GM21786 (cell line): ENCODE measurements around the gene APOBEC3F.
"Not testable (repeated sequence)": the region's sequence is repeated elsewhere in the genome, so short reads cannot be mapped to it uniquely, and the experiment has no call there.

ENCODE experiments used
- ATAC-seq: cut with Tn5 transposase; IDR thresholded peaks from one replicate; pipeline ENCODE4 v1.9.1; 2021; ENCODE audit not compliant: unreplicated experiment

APOBEC3F gene

DNA sequence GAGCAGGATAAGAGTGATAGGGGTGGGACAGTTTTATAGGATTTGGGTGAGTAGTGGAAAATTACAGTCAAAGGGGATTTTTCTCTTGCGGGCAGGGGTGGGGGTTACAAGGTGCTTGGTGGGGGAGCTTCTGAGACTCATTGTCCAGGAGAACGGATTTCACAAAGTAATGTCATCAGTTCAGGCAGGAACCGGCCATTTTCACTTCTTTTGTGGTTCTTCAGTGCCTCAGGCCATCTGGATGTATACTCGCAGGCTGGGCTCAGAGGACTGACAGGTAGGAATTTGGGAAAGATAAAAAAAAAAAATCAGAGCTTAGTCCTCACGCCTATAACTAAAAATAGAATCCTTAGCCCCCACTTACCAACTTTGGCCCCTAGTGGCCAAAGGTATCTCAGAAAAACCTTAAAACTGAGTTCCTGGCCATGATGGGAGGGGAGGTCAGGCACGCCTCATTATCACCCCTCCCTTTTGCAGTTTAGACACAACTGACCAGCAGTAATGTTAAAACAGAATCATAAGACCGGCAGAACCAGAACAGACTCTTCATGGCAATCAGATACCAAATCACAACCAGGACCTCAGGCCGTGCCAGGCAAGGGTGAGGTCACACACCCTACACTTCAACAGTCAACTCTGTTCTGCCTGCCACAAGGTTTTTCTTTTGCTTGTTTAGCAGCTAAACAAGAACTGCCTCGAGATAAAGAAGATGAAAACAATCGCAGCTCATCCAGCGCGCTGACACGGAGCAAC, 27.5 kb downstream of the APOBEC3F start:
- no peak for ATAC-seq

DNA sequence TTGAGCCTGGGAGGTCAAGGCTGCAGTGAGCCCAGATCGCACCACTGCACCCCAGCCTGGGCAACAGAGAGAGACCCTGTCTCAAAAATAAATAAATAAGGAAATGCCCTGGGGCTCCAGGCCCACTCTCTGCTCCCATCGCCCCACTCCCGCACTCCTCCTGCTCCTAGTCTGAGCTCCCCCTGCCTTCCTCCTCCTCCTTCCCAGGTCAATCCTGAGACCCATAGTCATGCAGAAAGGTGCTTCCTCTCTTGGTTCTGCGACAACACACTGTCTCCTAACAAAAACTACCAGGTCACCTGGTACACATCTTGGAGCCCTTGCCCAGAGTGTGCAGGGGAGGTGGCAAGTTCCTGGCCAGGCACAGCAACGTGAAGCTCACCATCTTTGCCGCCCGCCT, 29.5 kb downstream of the APOBEC3F start:
- no peak for ATAC-seq

DNA sequence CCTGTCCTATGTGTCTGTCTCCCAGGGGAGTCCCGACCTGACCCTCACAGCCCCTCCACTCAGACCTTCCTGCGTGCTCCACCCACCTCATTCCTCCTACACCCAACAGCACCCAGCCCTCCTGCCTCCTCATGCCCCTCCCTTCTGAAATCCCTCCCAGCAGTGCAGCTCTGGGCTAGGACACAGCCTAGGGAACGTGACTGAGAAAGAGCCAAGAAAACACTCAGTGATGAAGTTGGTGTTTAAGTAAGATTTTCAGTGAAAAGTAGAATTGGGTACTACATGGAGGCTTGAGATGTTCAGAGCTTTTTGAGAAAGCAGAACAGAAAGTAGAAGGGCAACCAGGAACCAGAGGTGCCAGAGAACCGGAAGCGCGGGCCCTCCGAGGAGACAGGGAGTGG, 31.9 kb downstream of the APOBEC3F start:
- ATAC-seq = not testable (repeated sequence)

DNA sequence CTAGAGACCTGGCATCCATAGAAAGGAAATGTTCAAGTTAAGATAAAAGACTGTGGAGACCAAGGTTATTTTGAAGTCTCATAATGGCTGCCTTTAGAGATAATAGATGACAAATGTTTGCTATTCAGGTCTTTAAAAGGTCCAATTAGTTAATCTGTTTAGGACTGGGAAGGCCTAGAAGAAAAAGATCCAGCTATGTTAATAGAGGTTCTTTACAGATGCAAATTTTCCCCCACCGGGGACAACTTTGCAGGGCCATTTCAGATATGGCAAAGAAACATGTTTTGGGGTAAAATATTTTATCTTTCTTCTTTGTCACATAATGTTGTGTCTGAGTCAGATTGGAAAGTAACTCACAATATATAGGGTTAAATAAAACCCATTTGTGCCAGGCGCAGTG, 33.3 kb downstream of the APOBEC3F start:
- no peak for ATAC-seq

DNA sequence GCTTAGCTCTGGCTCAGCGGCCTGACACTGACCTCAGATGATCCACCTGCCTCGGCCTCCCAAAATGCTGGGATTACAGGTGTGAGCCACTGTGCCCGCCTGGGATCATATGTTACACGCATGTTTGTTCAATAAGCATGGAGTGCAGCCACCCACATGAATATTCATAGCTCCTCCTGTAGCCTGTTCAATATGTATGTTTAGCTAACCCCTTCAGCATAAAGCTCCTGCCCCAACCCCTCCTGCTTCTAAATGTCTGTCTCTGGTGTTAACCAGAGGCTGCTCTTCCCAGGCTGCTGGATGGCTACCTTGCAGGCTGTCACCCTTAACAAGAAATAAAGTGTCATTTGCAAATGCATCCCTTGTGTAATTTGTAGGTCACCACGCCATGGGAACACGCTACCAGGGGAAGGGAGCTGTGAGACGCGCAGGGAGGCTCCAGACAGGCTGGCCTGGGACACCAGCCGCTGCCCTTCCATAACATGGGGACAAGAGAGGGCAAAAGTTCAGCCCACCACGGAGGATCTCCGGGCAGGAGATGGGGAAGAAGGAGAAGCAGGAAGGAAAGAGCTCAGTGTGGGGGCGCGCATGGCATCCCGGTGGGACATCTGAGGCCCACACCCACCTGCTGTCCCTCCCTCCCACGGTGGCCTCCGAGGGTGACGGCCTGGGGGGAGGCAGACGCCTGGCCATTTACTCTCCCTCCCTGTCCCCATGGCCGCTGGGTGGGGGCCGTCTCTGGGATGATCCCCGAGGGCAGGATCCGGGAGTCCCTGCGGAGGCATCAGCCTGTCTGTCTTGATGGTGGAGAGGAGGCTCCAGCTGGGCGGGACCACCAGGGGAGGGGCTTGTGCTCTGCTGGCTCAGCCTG, 35.7 kb downstream of the APOBEC3F start:
- not testable (repeated sequence) for ATAC-seq

DNA sequence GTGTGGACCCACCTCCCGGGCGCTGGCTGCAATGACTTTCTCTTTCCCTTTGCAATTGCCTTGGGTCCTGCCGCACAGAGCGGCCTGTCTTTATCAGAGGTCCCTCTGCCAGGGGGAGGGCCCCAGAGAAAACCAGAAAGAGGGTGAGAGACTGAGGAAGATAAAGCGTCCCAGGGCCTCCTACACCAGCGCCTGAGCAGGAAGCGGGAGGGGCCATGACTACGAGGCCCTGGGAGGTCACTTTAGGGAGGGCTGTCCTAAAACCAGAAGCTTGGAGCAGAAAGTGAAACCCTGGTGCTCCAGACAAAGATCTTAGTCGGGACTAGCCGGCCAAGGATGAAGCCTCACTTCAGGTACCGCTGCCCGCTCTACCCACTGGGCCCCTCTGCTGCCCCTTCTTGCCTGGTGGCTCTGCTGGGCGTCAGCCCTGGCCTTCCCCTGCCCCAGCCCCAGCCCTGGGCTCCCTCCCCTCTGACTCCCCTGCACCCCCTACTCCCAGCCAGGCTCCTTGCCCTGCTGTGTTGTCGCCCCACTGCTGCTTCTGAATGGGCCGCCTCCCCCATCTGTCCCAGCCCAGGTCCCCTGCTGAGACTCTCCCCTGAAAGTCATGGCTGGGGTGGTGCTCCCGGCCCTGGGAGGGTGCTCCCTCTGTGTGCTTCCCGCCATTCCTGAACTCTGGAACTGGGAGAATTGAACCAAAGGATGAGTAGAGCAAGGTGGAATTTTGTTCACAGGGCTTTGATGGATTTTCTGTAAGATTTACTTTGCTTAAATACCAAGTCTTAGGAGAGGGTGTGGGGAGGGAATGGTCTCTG, 36.6 kb downstream of the APOBEC3F start, which contains the start of gene APOBEC3G:
Gene APOBEC3G (plus strand): TSS at position 250 of the 815 bp plus-strand sequence. CDS start 87 bp downstream, at position 337.
- ATAC-seq = peak; percentile 62

DNA sequence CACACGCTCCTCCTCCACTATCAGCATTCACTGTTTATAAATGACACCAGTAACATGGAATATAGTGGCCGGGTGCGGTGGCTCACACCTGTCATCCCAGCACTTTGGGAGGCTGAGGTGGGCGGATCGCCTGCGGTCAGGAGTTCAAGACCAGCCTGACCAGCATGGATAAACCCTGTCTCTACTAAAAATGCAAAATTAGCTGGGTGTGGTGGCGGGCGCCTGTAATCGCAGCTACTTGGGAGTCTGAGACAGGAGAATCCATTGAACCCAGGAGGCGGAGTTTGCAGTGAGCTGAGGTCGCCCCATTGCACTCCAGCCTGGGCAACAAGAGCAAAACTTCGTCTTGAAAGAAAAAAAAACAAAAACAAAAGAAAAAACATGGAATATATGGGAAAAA, 37.2 kb downstream of the APOBEC3F start:
- ATAC-seq = not testable (repeated sequence)

DNA sequence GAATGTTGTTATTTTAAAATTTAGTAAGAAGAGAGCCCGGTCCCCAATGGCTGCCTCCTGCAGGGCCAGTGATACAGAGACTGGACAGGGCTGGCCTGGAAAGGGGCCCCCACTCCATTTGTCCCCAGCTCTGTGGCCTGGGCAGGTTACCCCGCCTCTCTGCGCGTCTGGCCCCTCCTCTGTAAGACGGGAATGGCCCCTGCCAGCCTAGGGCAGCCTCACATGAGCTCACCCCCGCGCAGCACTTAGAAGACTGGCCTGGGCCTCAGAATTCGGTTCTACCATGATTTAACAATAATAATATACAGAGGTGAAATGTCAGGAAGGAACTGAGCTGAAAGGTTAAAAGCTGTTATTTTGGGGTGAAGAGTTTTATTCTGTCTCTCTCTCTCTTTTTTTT, 37.7 kb downstream of the APOBEC3F start:
- ATAC-seq = no peak

DNA sequence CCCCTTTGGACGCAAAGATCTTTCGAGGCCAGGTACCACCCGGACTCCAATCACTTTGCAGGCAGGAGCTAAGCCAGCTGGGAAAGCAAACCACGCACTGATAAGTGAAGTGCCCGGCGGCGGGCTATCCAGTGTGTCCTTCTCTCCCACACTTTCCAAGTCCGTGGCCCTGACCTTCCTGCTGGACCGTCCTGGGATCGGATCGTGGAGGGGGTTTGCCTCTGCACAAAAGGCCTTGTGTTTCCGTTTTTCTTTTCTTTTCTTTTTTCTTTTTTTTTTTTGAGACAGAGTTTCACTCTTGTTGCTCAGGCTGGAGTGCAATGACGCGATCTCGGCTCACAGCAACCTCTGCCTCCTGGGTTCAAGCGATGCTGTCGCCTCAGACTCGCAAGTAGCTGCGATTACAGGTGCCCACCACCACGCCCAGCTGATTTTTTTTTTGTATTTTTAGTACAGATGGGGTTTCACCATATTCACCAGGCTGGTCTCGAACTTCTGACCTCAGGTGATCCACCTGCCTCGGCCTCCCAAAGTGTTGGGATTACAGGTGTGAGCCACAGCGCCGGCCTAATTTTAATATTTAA, 38.5 kb downstream of the APOBEC3F start:
- ATAC-seq = not testable (repeated sequence)

DNA sequence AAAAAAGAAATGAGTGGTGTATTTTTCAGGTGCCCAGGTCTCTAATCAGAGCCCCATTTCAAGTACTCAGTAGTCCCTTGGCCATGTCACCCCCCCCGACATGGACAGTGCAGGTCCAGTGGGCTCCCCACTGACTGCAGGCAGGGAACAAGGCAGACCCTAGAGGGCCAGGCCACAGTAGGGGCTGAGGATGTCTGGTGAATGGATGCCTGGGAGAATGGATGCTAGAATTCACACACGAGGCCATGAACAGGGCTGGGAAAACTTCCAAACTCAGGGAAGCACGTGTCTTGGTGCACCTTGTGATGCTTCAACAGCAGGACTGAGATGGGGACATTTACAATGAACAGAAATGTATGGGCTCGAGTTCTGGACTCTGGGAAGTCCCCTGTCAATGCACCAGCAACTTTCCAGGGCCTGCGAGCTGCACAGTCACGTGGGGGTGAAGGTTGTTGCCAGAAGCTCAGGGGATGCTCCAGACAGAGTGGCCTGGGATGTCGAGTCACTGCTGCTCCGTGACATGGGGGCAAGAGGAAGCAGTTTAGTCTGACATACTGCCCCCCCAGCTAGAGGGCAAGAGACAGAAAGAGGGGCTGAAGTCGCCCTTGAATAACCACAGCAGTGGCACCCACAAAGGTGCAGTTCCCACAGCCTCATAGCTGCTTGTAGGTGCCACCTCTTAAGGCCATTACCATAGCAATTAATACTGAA, 39.5 kb downstream of the APOBEC3F start:
- no peak for ATAC-seq

DNA sequence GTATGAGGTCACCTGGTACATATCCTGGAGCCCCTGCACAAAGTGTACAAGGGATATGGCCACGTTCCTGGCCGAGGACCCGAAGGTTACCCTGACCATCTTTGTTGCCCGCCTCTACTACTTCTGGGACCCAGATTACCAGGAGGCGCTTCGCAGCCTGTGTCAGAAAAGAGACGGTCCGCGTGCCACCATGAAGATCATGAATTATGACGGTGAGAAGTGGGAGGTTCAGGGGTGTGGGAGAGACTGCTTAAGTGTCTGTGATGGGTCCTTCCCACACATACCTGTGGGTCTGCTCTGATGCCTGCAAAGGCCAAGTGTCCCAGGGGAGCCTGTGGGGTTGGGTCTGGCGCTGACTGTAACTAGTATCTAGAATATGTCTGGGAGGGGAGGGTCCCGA, 40.4 kb downstream of the APOBEC3F start:
- ATAC-seq = no peak

DNA sequence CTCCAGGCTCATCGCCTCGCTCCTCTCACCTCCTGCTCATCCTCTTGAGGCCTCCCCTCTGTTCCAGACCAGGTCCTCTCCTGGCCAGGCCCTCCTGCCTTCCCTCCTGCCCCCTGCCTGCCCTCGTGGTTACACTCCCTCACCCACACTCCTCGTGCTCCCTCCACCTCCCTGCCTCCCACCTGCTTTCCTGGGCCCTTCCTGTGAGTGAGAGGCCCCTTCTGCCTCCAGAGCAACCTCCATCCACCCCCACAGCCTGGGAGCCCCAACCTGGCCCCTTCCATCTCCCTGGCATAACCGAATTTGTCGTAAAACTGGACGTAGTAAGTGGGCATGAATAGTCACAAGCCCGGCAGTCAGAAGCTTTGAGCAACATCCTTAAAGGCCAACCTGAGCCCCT, 40.9 kb downstream of the APOBEC3F start:
- no peak for ATAC-seq

DNA sequence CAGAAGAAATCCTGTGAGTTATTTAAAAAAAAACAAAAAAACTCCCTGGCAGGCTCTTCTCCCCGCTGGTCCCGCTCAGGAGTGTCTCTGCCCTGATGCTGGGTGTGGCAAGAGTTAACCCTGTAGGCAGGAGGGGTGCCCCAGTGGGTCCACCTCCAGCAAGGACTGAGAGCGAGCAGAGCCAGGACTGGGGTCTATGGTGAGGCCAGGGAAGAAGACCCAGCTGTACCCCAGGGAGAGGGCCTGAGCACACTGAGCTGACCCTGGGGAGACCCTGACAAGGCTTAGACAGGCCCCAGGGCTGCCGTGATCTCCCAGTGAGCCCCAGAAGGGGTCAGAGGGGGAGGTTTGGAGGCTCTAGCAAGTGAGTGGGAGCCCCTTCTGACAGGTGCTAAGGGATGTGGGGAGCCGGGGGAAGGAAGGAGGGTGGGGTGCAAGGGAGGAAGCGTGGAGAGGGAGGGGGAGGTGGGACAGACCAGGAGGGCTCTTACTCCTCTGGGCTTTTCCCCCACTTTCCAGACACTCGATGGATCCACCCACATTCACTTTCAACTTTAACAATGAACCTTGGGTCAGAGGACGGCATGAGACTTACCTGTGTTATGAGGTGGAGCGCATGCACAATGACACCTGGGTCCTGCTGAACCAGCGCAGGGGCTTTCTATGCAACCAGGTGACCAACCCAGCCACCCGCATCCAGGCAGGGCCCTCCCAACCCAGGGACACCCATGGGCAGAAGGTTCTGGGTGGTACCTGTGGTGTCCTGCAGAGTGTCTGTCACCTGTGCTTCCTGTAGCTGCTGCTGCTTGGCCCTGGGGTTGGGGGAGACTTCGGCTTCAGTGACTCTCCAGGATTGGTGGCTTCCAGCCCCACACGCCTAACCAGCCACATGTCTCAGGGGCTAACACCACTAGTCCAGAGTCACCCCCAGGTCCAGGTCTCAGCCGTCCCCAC, 42.8 kb downstream of the APOBEC3F start:
- ATAC-seq = no peak

DNA sequence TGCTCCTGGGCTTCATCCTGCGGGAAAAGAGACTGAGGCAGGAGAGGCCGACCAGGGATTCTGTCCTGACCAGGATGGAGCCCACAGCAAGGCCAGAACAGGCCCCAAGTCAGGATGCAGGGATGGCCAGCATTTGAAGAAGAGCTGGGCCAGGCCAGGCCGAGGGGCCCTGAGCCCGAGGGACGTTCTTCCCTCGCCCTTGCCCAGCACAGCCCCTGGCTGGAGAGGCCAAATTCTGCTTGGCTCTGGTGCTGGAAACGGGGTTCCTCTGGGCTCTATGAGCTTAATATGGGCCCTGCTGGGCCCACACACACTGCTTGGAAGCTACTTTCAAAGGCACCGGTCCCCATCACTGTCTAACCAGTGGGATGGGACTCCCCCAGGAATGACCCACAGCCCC, 44.0 kb downstream of the APOBEC3F start:
- no peak for ATAC-seq

DNA sequence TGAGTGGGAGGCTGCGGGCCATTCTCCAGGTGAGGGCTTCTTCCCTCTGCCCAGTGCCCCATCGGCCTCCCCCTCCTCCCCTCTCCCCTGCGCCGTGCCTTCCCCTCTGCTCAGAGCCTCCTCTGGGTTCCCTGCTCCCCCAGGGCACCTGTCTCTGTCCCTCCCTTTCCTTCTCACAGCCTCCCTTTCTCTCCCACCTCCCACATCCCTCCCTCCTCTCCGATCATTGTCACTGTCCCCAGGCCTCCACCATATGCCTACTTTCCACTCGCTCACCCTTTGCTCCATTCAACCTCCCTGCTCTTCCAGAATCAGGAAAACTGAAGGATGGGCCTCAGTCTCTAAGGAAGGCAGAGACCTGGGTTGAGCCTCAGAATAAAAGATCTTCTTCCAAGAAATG, 46.4 kb downstream of the APOBEC3F start:
- ATAC-seq = no peak

DNA sequence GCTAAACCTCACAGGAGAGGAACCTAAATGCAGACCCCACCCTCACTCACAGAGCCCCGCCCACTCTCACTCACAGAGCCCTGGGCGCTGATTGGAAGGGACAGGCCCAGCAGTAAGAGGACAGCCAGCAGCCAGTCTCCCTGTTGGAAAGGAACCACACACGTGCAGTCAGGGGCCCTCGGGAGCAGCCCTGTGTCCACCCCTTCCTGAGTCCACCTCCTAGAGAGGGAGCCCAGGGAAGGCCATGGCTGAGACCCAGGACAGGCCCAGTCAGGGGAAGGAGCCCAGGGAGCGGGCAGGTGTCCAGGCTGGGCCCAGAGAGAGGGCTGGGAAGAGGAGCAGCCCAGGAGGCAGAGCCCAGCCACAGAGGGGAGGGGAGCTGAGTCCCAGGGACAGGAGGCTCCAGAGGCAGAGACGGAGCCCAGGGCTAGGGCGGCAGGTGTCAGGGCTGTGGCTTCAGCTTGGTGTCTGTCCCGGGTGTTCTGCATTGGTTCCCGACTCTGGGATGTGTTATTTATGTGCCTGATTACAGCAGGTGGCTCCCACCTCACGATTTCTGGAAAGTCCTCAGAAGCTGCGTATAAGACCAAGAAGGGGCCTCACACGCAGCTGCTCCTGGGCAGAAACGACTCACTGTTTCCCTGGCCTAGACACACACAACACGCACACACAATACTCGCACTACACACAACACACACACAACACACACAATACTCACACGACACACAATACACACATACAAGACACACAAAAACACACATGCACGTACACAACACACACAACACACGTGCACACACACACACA, 47.4 kb downstream of the APOBEC3F start:
- no peak for ATAC-seq

DNA sequence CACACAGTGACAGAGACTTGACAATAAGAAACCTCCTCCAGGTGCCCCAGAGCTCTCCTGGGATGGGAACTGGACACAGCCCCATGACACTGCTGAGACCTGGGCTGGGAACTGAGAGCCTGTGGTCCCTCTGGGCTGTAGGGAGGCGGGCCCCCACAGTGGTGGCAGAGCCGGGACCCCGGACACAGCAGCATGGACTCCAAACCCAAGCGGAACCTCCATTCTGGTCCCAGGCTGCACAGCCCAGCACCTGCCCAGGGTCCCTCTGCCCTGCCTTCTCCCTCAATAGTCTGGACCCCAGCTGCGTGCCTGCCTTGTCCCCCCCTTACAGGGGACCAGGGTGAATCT, 48.0 kb downstream of the APOBEC3F start:
- ATAC-seq = no peak

DNA sequence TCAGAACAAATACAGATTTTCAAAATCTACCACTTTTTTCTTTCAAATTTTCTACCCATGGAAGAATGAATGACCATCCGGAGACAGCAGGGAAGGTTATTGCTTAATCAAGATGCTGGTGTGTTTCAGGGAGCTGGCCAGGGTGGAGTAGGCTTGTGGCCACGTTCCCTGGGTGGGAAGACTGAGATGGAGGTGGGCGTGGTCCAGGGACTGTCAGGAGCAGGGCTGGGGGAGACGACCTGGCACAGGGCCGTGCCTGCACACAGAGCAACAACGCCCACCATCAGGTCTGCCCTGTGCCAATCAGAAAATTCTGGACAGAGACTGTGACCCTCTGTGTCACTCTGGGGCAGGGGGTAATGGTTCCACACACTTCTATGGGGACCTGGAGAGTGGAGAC, 49.3 kb downstream of the APOBEC3F start:
- ATAC-seq = no peak
